Mammary epithelial cell (primary cell): ENCODE data around the gene GTSE1.

ENCODE experiments used
- EZH2 ChIP-seq: IDR thresholded peaks from 2 replicates; pipeline ENCODE4 v1.6.1; 2012; ENCODE audit warnings: low read length, inconsistent platforms, borderline replicate concordance
- TF ChIP-seq, protein P1 (sequence below), 2 donors: IDR thresholded peaks in 1 of 2; conservative IDR thresholded peaks in 1 of 2; 2 replicates each; pipeline ENCODE4 v1.5.1; 2011 to 2012; ENCODE audit warnings: inconsistent platforms in 2 of 2, low read length in 2 of 2, mild to moderate bottlenecking in 2 of 2, control low read depth in 1 of 2, low read depth in 1 of 2; ENCODE audit not compliant: insufficient read depth in 1 of 2; ENCODE audit errors: extremely low read depth in 1 of 2

- TF ChIP-seq, protein P1, sequence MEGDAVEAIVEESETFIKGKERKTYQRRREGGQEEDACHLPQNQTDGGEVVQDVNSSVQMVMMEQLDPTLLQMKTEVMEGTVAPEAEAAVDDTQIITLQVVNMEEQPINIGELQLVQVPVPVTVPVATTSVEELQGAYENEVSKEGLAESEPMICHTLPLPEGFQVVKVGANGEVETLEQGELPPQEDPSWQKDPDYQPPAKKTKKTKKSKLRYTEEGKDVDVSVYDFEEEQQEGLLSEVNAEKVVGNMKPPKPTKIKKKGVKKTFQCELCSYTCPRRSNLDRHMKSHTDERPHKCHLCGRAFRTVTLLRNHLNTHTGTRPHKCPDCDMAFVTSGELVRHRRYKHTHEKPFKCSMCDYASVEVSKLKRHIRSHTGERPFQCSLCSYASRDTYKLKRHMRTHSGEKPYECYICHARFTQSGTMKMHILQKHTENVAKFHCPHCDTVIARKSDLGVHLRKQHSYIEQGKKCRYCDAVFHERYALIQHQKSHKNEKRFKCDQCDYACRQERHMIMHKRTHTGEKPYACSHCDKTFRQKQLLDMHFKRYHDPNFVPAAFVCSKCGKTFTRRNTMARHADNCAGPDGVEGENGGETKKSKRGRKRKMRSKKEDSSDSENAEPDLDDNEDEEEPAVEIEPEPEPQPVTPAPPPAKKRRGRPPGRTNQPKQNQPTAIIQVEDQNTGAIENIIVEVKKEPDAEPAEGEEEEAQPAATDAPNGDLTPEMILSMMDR (conservative IDR thresholded peaks at IDR 0.05 in 1 of 2, IDR thresholded peaks at IDR 0.05 in 1 of 2; ENCODE audit: extremely low read depth in 1 of 2, insufficient read depth in 1 of 2, low read depth in 1 of 2, low read length in 2 of 2), result no peak
- no peak for TF ChIP-seq EZH2
Observed at GRCh38 chr22:46319319-46319718, 22.6 kb downstream of the GTSE1 start.
